ENCODE results near the gene ATXN7. TPM values are rescaled to one million over a fixed set of nuclear protein-coding genes. Genes with fewer than 3 reads are reported as not detected.
A peak's percentile ranks its signal among the peaks of the same experiment; 100 is the strongest.

The ATXN7 gene
- total and polyA plus RNA-seq, 2 of the 13 experiments (the other 11 are each of a cell fraction or from before 2014, with no cell fraction given): 13.8 to 20.0 TPM

DNA sequence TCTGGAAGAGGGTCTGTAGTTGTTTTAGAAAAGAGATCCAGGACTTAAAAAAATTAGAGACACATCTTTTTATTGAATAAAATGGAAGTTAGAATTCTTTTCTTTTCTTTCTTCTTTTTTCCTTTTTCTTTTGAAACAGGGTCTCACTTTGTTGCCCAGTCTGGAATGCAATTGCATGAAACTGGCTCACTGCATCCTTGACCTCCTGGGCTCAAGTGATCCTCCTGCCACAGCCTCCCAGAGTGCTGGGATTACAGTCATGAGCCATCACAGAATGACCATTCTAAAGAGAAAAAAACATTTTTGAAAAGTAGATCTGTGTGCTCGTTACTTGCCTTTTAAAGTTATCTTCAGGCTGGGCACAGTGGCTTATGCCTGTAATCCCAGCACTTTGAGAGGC, 3.6 kb downstream of the ATXN7 start:
- no peak for DNase-seq (ENCODE audit: low spot score)
- ChIA-PET POLR2A (no interaction called here), CTCF (ENCODE audit: low intra/inter-chr PET ratio, low total read pairs) (no interaction called here)
- no TSS peak for BruUV-seq (replicated peaks)
- TF ChIP-seq, protein P1, sequence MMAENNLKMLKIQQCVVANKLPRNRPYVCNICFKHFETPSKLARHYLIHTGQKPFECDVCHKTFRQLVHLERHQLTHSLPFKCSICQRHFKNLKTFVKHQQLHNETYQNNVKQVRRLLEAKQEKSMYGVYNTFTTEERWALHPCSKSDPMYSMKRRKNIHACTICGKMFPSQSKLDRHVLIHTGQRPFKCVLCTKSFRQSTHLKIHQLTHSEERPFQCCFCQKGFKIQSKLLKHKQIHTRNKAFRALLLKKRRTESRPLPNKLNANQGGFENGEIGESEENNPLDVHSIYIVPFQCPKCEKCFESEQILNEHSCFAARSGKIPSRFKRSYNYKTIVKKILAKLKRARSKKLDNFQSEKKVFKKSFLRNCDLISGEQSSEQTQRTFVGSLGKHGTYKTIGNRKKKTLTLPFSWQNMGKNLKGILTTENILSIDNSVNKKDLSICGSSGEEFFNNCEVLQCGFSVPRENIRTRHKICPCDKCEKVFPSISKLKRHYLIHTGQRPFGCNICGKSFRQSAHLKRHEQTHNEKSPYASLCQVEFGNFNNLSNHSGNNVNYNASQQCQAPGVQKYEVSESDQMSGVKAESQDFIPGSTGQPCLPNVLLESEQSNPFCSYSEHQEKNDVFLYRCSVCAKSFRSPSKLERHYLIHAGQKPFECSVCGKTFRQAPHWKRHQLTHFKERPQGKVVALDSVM (CRISPR knock-in tag; IDR thresholded peaks at IDR 0.05): peak; percentile 83
- no peak for TF ChIP-seq MTF2 (CRISPR knock-in tag; IDR thresholded peaks at IDR 0.05; ENCODE audit: borderline replicate concordance)
- TF ChIP-seq, protein P2, sequence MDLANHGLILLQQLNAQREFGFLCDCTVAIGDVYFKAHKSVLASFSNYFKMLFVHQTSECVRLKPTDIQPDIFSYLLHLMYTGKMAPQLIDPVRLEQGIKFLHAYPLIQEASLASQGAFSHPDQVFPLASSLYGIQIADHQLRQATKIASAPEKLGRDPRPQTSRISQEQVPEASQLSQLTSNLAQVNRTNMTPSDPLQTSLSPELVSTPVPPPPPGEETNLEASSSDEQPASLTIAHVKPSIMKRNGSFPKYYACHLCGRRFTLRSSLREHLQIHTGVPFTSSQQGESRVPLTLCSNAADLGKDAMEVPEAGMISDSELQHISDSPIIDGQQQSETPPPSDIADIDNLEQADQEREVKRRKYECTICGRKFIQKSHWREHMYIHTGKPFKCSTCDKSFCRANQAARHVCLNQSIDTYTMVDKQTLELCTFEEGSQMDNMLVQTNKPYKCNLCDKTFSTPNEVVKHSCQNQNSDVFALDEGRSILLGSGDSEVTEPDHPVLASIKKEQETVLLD (CRISPR knock-in tag; IDR thresholded peaks at IDR 0.05; ENCODE audit: low read depth): no peak
- no peak for TF ChIP-seq SRSF9 (IDR thresholded peaks at IDR 0.05; ENCODE audit: borderline replicate concordance, insufficient read depth, low read depth, low read length, poor library complexity, severe bottlenecking)
- no peak for TF ChIP-seq NFE2L2 (IDR thresholded peaks at IDR 0.05; ENCODE audit: low read length)
- TF ChIP-seq ZNF121 (CRISPR knock-in tag; IDR thresholded peaks at IDR 0.05): peak; percentile 57; the same call in 1 of the 2 replicates
- TF ChIP-seq, protein P3, sequence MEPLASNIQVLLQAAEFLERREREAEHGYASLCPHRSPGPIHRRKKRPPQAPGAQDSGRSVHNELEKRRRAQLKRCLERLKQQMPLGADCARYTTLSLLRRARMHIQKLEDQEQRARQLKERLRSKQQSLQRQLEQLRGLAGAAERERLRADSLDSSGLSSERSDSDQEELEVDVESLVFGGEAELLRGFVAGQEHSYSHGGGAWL (CRISPR knock-in tag; IDR thresholded peaks at IDR 0.05): no peak
- no peak for TF ChIP-seq NFATC3 (CRISPR knock-in tag; IDR thresholded peaks at IDR 0.05)
- no peak for TF ChIP-seq RORA (CRISPR knock-in tag; IDR thresholded peaks at IDR 0.05)
- no peak for TF ChIP-seq NFE2 (CRISPR knock-in tag; IDR thresholded peaks at IDR 0.05)
- TF ChIP-seq CENPT (CRISPR knock-in tag; IDR thresholded peaks at IDR 0.05; ENCODE audit: low read depth): no peak
- Histone ChIP-seq H3K4me2 (ENCODE audit: low read depth, low read length) (no peak overlapping the region), H3K36me3 (replicated peaks in 1 of 2; ENCODE audit: control insufficient read depth in 1 of 2, insufficient read depth in 2 of 2, low read length in 2 of 2) (no peaks in the 10 kb centered on the region; a peak in 1 of 5 replicates), H3K9me3 (ENCODE audit: low read length) (no peaks in the 10 kb centered on the region), H3K9ac (ENCODE audit: insufficient read depth, low read depth, low read length) (no peak overlapping the region), H3K4me1 (ENCODE audit: insufficient read depth, low read length) (peaks cover 21% of the 10 kb centered on the region), H2AFZ (ENCODE audit: low read length) (no peak overlapping the region), H3K27ac (ENCODE audit: extremely low read length, insufficient read depth, low read length) (no peak overlapping the region), H3K27me3 (ENCODE audit: control insufficient read depth in 1 of 2, insufficient read depth in 2 of 2, low read length in 2 of 2) (no peaks in the 10 kb centered on the region; a peak in 1 of 5 replicates), H4K20me1 (ENCODE audit: insufficient read depth, low read length) (no peaks in the 10 kb centered on the region), H3K4me3 (replicated peaks in 1 of 3; ENCODE audit: insufficient read depth in 1 of 3, low read depth in 2 of 3, low read length in 3 of 3) (no peak overlapping the region), H3K79me2 (ENCODE audit: insufficient read depth, low read length) (peaks cover 41% of the 10 kb centered on the region)
- FAIRE-seq: no peak
- no peak for ATAC-seq
- WGBS (ENCODE audit: low lambda C conversion rate): 95% methylated on average over 1 of the region's 1 CpG
- intact Hi-C loops (cut with micrococcal nuclease; ENCODE audit: unreplicated experiment) (no loop called here), in situ Hi-C loops (cut with HindIII; ENCODE audit: extremely low pct_ligation_motif_present, low pct_unique_long_range_greater_than_20kb) (loop anchor here (10.0 kb wide), 1 partner anchor 48 kb away; the partner anchor contains the start of gene SCAANT1)

Data from HepG2 (cell line).